Measurements from ENCODE around the gene TOX3. TPM values are rescaled to one million over a fixed set of nuclear protein-coding genes. Genes with fewer than 3 reads are reported as not detected.

TOX3 gene
- total RNA-seq, 4 donors from 2014 or later: 0.51 to 3.8 (median 1.9) TPM

GRCh38 chr16:52543654-52544053 is 3.3 kb downstream of the TOX3 start:
- WGBS, 2 donors: 80 to 82% methylated on average over 4 of the region's 4 CpGs
- no peak for TF ChIP-seq CTCF (IDR thresholded peaks at IDR 0.05)
- TF ChIP-seq POLR2A (IDR thresholded peaks at IDR 0.05): no peak
- DNase-seq (ENCODE audit: low spot score in 2 of 2): no peak
- no peak overlapping the region for H3K4me3 ChIP-seq (ENCODE audit: low read depth, poor library complexity, severe bottlenecking)
- intact Hi-C loops (cut with DNase I; ENCODE audit: low total_unique reads): no loop called here

- intact Hi-C loops (cut with DNase I; ENCODE audit: low total_unique reads): no loop called here
- no peak overlapping the region for H3K4me3 ChIP-seq (ENCODE audit: low read depth, poor library complexity, severe bottlenecking)
- no peak for DNase-seq (ENCODE audit: low spot score in 2 of 2)
- no peak for TF ChIP-seq CTCF (IDR thresholded peaks at IDR 0.05)
- TF ChIP-seq POLR2A (IDR thresholded peaks at IDR 0.05): no peak
- 79 to 84% methylated on average over 2 of the region's 2 CpGs for WGBS, 2 donors
Measured at GRCh38 chr16:52540910-52541309, 6.0 kb downstream of the TOX3 start.

- H3K4me3 ChIP-seq (ENCODE audit: low read depth, poor library complexity, severe bottlenecking): no peak overlapping the region
- DNase-seq (ENCODE audit: low spot score in 2 of 2): no peak
- TF ChIP-seq CTCF (IDR thresholded peaks at IDR 0.05) (no peak), POLR2A (IDR thresholded peaks at IDR 0.05) (no peak)
- intact Hi-C loops (cut with DNase I; ENCODE audit: low total_unique reads): no loop called here
Measured at GRCh38 chr16:52539191-52539590, 7.8 kb downstream of the TOX3 start.

GRCh38 chr16:52538511-52538910 is 8.4 kb downstream of the TOX3 start:
- intact Hi-C loops (cut with DNase I; ENCODE audit: low total_unique reads): no loop called here
- WGBS, 2 donors: 69 to 71% methylated on average over 1 of the region's 1 CpG
- DNase-seq (ENCODE audit: low spot score in 2 of 2): no peak
- H3K4me3 ChIP-seq (ENCODE audit: low read depth, poor library complexity, severe bottlenecking): no peak overlapping the region
- TF ChIP-seq CTCF (IDR thresholded peaks at IDR 0.05): no peak
- no peak for TF ChIP-seq POLR2A (IDR thresholded peaks at IDR 0.05)

GRCh38 chr16:52537516-52537915 is 9.4 kb downstream of the TOX3 start:
- TF ChIP-seq CTCF (IDR thresholded peaks at IDR 0.05) (no peak), POLR2A (IDR thresholded peaks at IDR 0.05) (no peak)
- intact Hi-C loops (cut with DNase I; ENCODE audit: low total_unique reads): no loop called here
- 35 to 55% methylated on average over 3 of the region's 3 CpGs for WGBS, 2 donors
- H3K4me3 ChIP-seq (ENCODE audit: low read depth, poor library complexity, severe bottlenecking): no peak overlapping the region
- no peak for DNase-seq (ENCODE audit: low spot score in 2 of 2)

- 89 to 90% methylated on average over 3 of the region's 3 CpGs for WGBS, 2 donors
- no peak overlapping the region for H3K4me3 ChIP-seq (ENCODE audit: low read depth, poor library complexity, severe bottlenecking)
- intact Hi-C loops (cut with DNase I; ENCODE audit: low total_unique reads): no loop called here
- TF ChIP-seq POLR2A (IDR thresholded peaks at IDR 0.05) (no peak), CTCF (IDR thresholded peaks at IDR 0.05) (no peak)
- no peak for DNase-seq (ENCODE audit: low spot score in 2 of 2)
Measured at GRCh38 chr16:52535076-52535475, 11.9 kb downstream of the TOX3 start.

All from lower leg skin (tissue), 4 donors.